HG03469 (cell line): ENCODE results near the gene CNTN4.
"Not testable (repeated sequence)": the region's sequence is repeated elsewhere in the genome, so short reads cannot be mapped to it uniquely, and the experiment has no call there.

Source experiments
- ATAC-seq: cut with Tn5 transposase; IDR thresholded peaks from one replicate; pipeline ENCODE4 v1.9.1; 2021; ENCODE audit warnings: mild to moderate bottlenecking, moderate library complexity, moderate number of reproducible peaks; ENCODE audit not compliant: unreplicated experiment

Gene CNTN4

GRCh38 chr3:2510591-2511145 is 412.0 kb downstream of the CNTN4 start:
- ATAC-seq: no peak

- ATAC-seq: no peak
Measured at GRCh38 chr3:2511356-2511755, 412.7 kb downstream of the CNTN4 start.

GRCh38 chr3:2512881-2513280 is 414.2 kb downstream of the CNTN4 start:
- ATAC-seq: no peak

- no peak for ATAC-seq
Measured at GRCh38 chr3:2513986-2514385, 415.3 kb downstream of the CNTN4 start.

GRCh38 chr3:2516762-2517441 is 418.2 kb downstream of the CNTN4 start:
- no peak for ATAC-seq

- ATAC-seq: no peak
Measured at GRCh38 chr3:2517500-2518172, 419.0 kb downstream of the CNTN4 start.

- no peak for ATAC-seq
Measured at GRCh38 chr3:2523281-2523836, 424.7 kb downstream of the CNTN4 start.

- no peak for ATAC-seq
Measured at GRCh38 chr3:2525968-2526367, 427.3 kb downstream of the CNTN4 start.

- no peak for ATAC-seq
Measured at GRCh38 chr3:2526926-2527325, 428.3 kb downstream of the CNTN4 start.

- ATAC-seq: not testable (repeated sequence)
Measured at GRCh38 chr3:2527328-2527727, 428.7 kb downstream of the CNTN4 start.

- not testable (repeated sequence) for ATAC-seq
Measured at GRCh38 chr3:2534767-2535166, 436.1 kb downstream of the CNTN4 start.

GRCh38 chr3:2535206-2535605 is 436.5 kb downstream of the CNTN4 start:
- ATAC-seq: no peak

GRCh38 chr3:2536575-2536974 is 437.9 kb downstream of the CNTN4 start:
- no peak for ATAC-seq

GRCh38 chr3:2540115-2540514 is 441.4 kb downstream of the CNTN4 start:
- no peak for ATAC-seq

- no peak for ATAC-seq
Measured at GRCh38 chr3:2543247-2543646, 444.6 kb downstream of the CNTN4 start.

GRCh38 chr3:2544212-2544611 is 445.5 kb downstream of the CNTN4 start:
- no peak for ATAC-seq

- no peak for ATAC-seq
Measured at GRCh38 chr3:2544718-2545117, 446.1 kb downstream of the CNTN4 start.

- ATAC-seq: no peak
Measured at GRCh38 chr3:2547049-2547448, 448.4 kb downstream of the CNTN4 start.

GRCh38 chr3:2554656-2555055 is 456.0 kb downstream of the CNTN4 start:
- no peak for ATAC-seq

GRCh38 chr3:2558796-2559195 is 460.1 kb downstream of the CNTN4 start:
- no peak for ATAC-seq

GRCh38 chr3:2567451-2567850 is 468.8 kb downstream of the CNTN4 start:
- ATAC-seq: no peak

GRCh38 chr3:2568156-2568555 is 469.5 kb downstream of the CNTN4 start:
- no peak for ATAC-seq
